ENCODE results near the gene CCDC69. TPM values are rescaled to one million over a fixed set of nuclear protein-coding genes. Genes with fewer than 3 reads are reported as not detected.

Gene CCDC69
- total RNA-seq, 1 donor from 2014 or later: 0.07 TPM

DNA sequence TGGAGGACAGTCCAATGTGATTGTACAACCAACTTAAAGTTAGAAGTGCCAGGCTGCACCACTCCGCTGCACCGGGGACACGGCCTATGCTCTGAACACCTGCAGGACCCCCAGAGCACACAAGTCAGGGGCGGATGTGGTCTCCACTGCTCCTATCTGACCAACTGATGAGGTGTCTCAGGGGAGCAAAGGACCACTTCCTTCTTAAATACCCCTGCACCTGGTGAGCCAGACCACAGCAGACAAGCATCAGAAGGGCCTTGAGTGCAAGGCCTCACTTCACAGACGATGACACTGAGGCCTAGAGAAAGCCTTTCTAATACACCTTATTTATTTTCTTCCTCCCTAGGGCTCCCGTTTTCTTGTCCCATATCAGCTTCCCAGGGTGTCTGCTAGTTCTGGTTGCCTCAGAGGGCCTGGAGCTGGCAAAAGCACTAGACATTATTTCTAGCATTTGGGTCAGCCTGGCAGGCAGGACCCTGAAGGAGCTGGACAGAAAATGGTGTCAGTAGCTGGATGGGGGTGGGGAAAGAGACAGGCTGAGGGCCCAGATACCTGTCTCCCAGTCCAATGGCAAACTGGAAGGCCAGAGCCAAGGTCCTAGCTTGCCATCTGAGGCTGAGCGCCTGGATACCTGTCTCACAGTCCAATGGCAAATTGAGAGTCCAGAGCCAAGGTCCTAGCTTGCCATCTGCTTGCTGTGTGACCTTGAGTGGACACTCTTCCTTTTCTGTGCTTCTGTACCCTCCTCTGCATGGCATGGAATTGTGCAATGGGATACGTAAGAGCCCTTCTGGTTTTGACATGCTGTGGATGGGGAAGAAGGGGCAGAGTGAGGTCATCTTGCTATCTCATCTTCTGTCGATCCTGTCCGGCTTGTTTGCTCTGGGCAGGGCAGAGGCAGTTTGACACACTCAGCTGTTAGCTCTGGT is 9.0 kb downstream of the CCDC69 start:
- Histone ChIP-seq H3K4me1 (peaks cover 6% of the 10 kb centered on the region), H3K79me2 (ENCODE audit: low read depth) (no peaks in the 10 kb centered on the region), H3K9me3 (ENCODE audit: low read depth) (no peaks in the 10 kb centered on the region), H3K27ac (no peak overlapping the region), H3F3A (ENCODE audit: low read depth) (no peaks in the 10 kb centered on the region), H3K9ac (no peak overlapping the region), H3K36me3 (no peaks in the 10 kb centered on the region), H4K20me1 (ENCODE audit: low read depth) (no peaks in the 10 kb centered on the region), H3K27me3 (no peaks in the 10 kb centered on the region), H2AFZ (replicated peaks) (no peak overlapping the region), H3K4me3 (no peak overlapping the region), H3K4me2 (no peak overlapping the region)
- no peak for DNase-seq (ENCODE audit: low spot score)
- Mint-ChIP-seq H3K27ac (peak overlapping the region; percentile 21), H3K4me3 (no peak overlapping the region), H3K36me3 (no peaks in the 10 kb centered on the region), H3K9me3 (no peaks in the 10 kb centered on the region), H3K4me1 (peaks cover 7% of the 10 kb centered on the region), H3K27me3 (ENCODE audit: insufficient read depth, low read depth) (peaks cover 4% of the 10 kb centered on the region)
- TF ChIP-seq EZH2 (IDR thresholded peaks at IDR 0.05): no peak
- no peak for TF ChIP-seq EZH2phosphoT487 (IDR thresholded peaks at IDR 0.05)
- TF ChIP-seq, protein P1, sequence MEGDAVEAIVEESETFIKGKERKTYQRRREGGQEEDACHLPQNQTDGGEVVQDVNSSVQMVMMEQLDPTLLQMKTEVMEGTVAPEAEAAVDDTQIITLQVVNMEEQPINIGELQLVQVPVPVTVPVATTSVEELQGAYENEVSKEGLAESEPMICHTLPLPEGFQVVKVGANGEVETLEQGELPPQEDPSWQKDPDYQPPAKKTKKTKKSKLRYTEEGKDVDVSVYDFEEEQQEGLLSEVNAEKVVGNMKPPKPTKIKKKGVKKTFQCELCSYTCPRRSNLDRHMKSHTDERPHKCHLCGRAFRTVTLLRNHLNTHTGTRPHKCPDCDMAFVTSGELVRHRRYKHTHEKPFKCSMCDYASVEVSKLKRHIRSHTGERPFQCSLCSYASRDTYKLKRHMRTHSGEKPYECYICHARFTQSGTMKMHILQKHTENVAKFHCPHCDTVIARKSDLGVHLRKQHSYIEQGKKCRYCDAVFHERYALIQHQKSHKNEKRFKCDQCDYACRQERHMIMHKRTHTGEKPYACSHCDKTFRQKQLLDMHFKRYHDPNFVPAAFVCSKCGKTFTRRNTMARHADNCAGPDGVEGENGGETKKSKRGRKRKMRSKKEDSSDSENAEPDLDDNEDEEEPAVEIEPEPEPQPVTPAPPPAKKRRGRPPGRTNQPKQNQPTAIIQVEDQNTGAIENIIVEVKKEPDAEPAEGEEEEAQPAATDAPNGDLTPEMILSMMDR (IDR thresholded peaks at IDR 0.05): no peak

DNA sequence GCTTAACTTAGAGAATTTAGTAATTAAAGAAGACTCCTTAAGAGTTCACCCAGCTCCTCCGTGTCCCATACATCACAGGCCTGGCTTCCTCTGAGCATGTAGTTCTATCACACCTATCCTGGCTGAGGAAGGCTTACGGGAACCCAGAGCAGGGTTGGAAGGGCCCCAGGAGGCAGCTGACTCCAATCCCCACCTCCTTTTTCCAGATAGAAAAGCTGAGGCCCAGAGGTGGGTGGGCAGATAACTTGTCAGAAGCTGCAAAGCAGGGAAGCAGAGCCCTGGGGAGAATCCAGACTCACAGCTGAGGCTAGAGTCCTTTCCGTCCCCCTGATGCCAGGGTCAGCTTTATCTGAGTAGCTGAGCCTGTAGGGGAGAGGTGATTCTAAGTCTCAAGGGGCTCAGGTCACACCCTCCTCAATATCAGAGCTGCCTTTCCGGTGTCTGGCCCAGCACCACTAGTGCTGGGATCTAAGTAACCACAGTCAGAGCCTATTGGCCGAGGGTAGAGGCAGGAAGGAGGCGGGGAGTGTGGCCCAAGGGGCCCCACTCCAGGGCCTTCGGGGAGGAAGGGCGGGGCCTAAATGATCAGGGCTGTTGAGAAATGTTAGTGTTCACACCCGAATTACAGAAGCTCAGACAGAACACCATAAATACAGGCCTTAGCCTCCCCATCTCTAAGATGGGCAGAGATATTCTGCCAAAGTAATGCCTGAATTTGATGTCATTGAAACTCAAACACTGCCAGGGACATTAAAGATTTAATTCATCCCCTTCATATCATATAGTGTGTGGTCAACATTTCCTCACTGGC is 9.9 kb downstream of the CCDC69 start:
- Mint-ChIP-seq H3K4me3 (no peak overlapping the region), H3K4me1 (peaks cover 7% of the 10 kb centered on the region), H3K9me3 (no peaks in the 10 kb centered on the region), H3K27ac (no peak overlapping the region), H3K36me3 (no peaks in the 10 kb centered on the region), H3K27me3 (ENCODE audit: insufficient read depth, low read depth) (peaks cover 4% of the 10 kb centered on the region)
- Histone ChIP-seq H3K27me3 (no peaks in the 10 kb centered on the region), H3K4me3 (no peak overlapping the region), H3K9me3 (ENCODE audit: low read depth) (no peaks in the 10 kb centered on the region), H3K36me3 (no peaks in the 10 kb centered on the region), H3K79me2 (ENCODE audit: low read depth) (no peaks in the 10 kb centered on the region), H3K4me2 (no peak overlapping the region), H3K9ac (no peak overlapping the region), H3K27ac (no peak overlapping the region), H3K4me1 (peaks cover 6% of the 10 kb centered on the region), H3F3A (ENCODE audit: low read depth) (no peaks in the 10 kb centered on the region), H4K20me1 (ENCODE audit: low read depth) (no peaks in the 10 kb centered on the region), H2AFZ (replicated peaks) (peak overlapping the region; percentile 87)
- DNase-seq (ENCODE audit: low spot score): no peak
- no peak for TF ChIP-seq EZH2 (IDR thresholded peaks at IDR 0.05)
- TF ChIP-seq EZH2phosphoT487 (IDR thresholded peaks at IDR 0.05): no peak
- TF ChIP-seq, protein P1 (IDR thresholded peaks at IDR 0.05): no peak

DNA sequence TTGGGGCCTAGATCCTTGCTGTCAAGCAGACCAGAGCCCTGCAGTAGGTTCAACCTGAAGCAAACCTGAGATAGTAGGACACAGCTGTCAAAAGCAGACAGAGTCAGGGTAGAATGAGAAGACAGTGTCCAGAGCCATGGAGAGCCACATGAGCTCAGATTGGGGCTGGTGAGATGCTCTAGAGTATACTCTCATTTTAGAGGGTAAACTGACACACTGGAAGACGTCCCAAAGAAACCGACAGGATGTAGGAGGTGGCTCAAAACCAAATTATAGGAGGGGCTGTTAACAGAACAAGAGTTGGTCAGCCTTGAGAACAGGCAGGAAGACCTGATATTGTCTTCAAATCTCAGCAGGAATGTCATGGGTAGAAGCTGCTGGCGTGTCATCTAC is 11.5 kb downstream of the CCDC69 start:
- Histone ChIP-seq H3K27ac (no peak overlapping the region), H2AFZ (replicated peaks) (no peak overlapping the region), H3K9me3 (ENCODE audit: low read depth) (no peaks in the 10 kb centered on the region), H4K20me1 (ENCODE audit: low read depth) (no peaks in the 10 kb centered on the region), H3K4me2 (no peak overlapping the region), H3K9ac (no peak overlapping the region), H3K27me3 (no peaks in the 10 kb centered on the region), H3K36me3 (no peaks in the 10 kb centered on the region), H3F3A (ENCODE audit: low read depth) (no peaks in the 10 kb centered on the region), H3K4me1 (peaks cover 6% of the 10 kb centered on the region), H3K79me2 (ENCODE audit: low read depth) (no peaks in the 10 kb centered on the region), H3K4me3 (no peak overlapping the region)
- H3K27ac Mint-ChIP-seq: no peak overlapping the region
- peaks cover 2% of the 10 kb centered on the region for H3K27me3 Mint-ChIP-seq (ENCODE audit: insufficient read depth, low read depth)
- no peak for DNase-seq (ENCODE audit: low spot score)
- H3K4me3 Mint-ChIP-seq: no peak overlapping the region
- peaks cover 7% of the 10 kb centered on the region for H3K4me1 Mint-ChIP-seq
- no peaks in the 10 kb centered on the region for H3K9me3 Mint-ChIP-seq
- TF ChIP-seq EZH2phosphoT487 (IDR thresholded peaks at IDR 0.05) (no peak), EZH2 (IDR thresholded peaks at IDR 0.05) (no peak)
- TF ChIP-seq, protein P1 (IDR thresholded peaks at IDR 0.05): no peak
- H3K36me3 Mint-ChIP-seq: no peaks in the 10 kb centered on the region

All from neural progenitor cell (in vitro differentiated cells).